Bronchial smooth muscle cell (primary cell): Measurements from ENCODE around the gene ANKRD33. TPM values are rescaled to one million over a fixed set of nuclear protein-coding genes. Genes with fewer than 3 reads are reported as not detected.

ENCODE experiments used
- total RNA-seq: library from RNA; depleted of rRNA; stranded (reverse); fragments of >200 nt; gene quantifications from 2 replicates; pipeline ENCODE4 v1.2.1, GENCODE V29; 2014

The ANKRD33 gene
- total RNA-seq: 0.09 and 0.16 TPM in 2 replicates

GRCh38 chr12:51887476-51888315 lies at the start of gene ANKRD33:
Gene ANKRD33, plus strand, starts transcription at chr12:51888103. Its CDS starts 84 bp downstream, at chr12:51888187.

GRCh38 chr12:51848326-51848727 lies 39.6 kb upstream of the ANKRD33 start, which contains the start of gene FIGNL2:
Gene FIGNL2, minus strand, starts transcription at chr12:51848718. Its CDS starts 26,305 bp downstream, at chr12:51822413.

GRCh38 chr12:51907083-51907855 lies 19.4 kb downstream of the ANKRD33 start, which contains the start of gene ACVRL1:
Gene ACVRL1, plus strand, starts transcription at chr12:51907504. Its CDS starts 4,971 bp downstream, at chr12:51912475.

Other genes starting within 250 kb of the ANKRD33 start
- gene FIGNL2, start 39.4 kb upstream of the ANKRD33 start, total RNA-seq: 0.09 and 0.16 TPM in 2 replicates
- 50.6 and 70.5 TPM in 2 replicates for gene ACVRL1, start 19.4 kb downstream of the ANKRD33 start, total RNA-seq
- 11.8 and 16.7 TPM in 2 replicates for gene ACVR1B, start 63.6 kb downstream of the ANKRD33 start, total RNA-seq
- gene TAMALIN, start 118.8 kb downstream of the ANKRD33 start, total RNA-seq: 19.2 and 20.3 TPM in 2 replicates
- gene NR4A1, start 163.3 kb downstream of the ANKRD33 start, total RNA-seq: 1.6 TPM in 2 replicates
- 73.6 and 95.7 TPM in 2 replicates for gene ATG101, start 181.9 kb downstream of the ANKRD33 start, total RNA-seq
- 2.0 and 7.5 TPM in 2 replicates for gene SMIM41, start 191.6 kb downstream of the ANKRD33 start, total RNA-seq